Measurements from ENCODE around the gene RFTN1. TPM values are rescaled to one million over a fixed set of nuclear protein-coding genes. Genes with fewer than 3 reads are reported as not detected.

RFTN1 gene
- total RNA-seq, 4 donors from 2014 or later, result 32.0 to 187 (median 47.6) TPM

DNA sequence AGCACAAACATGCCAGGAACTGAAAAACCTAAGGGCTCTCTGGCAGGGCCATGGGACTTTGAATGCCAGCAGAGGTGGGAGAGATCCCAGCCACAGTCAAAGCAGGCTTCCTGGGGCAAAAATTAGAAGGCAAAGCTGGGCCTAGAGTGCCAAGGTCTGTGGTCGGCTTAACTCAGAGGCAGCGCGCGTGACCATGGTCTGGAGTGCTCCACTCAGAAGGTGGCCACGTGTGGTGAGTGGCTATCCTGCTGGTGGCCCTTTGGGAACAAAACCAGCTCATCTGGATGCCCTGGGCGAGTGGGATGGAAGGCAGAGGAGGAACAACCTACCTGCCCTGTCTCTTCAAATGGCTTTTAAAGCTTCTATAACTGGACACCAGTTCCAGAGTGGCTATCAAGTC, 185.4 kb downstream of the RFTN1 start:
- no peak for TF ChIP-seq POLR2A (IDR thresholded peaks at IDR 0.05)
- Histone ChIP-seq H3K9me3 (no peaks in the 10 kb centered on the region), H3K4me1 (no peaks in the 10 kb centered on the region), H3K4me3 (no peak overlapping the region), H3K27me3 (no peaks in the 10 kb centered on the region), H3K36me3 (no peaks in the 10 kb centered on the region), H3K27ac (no peak overlapping the region)
- intact Hi-C loops (cut with DNase I; ENCODE audit: low total_unique reads), result no loop called here
- no peak for DNase-seq

- no peaks in the 10 kb centered on the region for H3K36me3 ChIP-seq
- H3K27ac ChIP-seq, result no peak overlapping the region
- no peaks in the 10 kb centered on the region for H3K27me3 ChIP-seq
- no peaks in the 10 kb centered on the region for H3K4me1 ChIP-seq
- no peak overlapping the region for H3K4me3 ChIP-seq
- TF ChIP-seq CTCF (IDR thresholded peaks at IDR 0.05) (no peak), POLR2A (IDR thresholded peaks at IDR 0.05) (no peak)
- no peaks in the 10 kb centered on the region for H3K9me3 ChIP-seq
- intact Hi-C loops (cut with DNase I; ENCODE audit: low total_unique reads), result no loop called here
- no peak for DNase-seq
Observed at GRCh38 chr3:16326724-16327349, 186.7 kb downstream of the RFTN1 start.

GRCh38 chr3:16325850-16326249, 187.6 kb downstream of the RFTN1 start:
- Histone ChIP-seq H3K9me3 (no peaks in the 10 kb centered on the region), H3K36me3 (no peaks in the 10 kb centered on the region), H3K27me3 (no peaks in the 10 kb centered on the region), H3K4me1 (no peaks in the 10 kb centered on the region), H3K27ac (no peak overlapping the region), H3K4me3 (no peak overlapping the region)
- intact Hi-C loops (cut with DNase I; ENCODE audit: low total_unique reads), result no loop called here
- TF ChIP-seq CTCF (IDR thresholded peaks at IDR 0.05) (no peak), POLR2A (IDR thresholded peaks at IDR 0.05) (no peak)
- DNase-seq, result no peak

DNA sequence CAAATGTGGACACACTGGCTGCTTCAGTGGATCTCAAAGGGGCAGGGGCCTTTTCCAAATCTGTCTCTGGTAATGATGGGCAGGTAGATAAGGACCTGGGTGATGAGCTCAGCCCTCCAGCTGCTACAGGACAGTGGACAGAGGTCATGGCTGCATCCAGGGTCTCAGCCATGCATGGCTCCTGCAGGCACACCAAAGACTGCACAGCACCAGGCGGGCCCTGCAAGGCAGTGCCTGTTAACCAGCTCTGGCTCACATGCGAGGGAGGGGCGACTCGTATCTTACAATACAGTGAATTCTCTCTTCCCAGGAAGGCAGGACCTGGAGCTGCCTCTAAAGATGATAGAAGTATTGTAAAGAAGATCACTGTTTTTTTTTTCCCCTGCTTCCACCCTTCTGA, 189.8 kb downstream of the RFTN1 start:
- Histone ChIP-seq H3K27ac (peak overlapping the region in 1 of 2 donors; percentile 1), H3K36me3 (no peaks in the 10 kb centered on the region), H3K4me1 (no peaks in the 10 kb centered on the region), H3K4me3 (no peak overlapping the region), H3K27me3 (no peaks in the 10 kb centered on the region), H3K9me3 (no peaks in the 10 kb centered on the region)
- no peak for TF ChIP-seq POLR2A (IDR thresholded peaks at IDR 0.05)
- TF ChIP-seq CTCF (IDR thresholded peaks at IDR 0.05), result no peak
- intact Hi-C loops (cut with DNase I; ENCODE audit: low total_unique reads), result no loop called here
- DNase-seq, result no peak

DNA sequence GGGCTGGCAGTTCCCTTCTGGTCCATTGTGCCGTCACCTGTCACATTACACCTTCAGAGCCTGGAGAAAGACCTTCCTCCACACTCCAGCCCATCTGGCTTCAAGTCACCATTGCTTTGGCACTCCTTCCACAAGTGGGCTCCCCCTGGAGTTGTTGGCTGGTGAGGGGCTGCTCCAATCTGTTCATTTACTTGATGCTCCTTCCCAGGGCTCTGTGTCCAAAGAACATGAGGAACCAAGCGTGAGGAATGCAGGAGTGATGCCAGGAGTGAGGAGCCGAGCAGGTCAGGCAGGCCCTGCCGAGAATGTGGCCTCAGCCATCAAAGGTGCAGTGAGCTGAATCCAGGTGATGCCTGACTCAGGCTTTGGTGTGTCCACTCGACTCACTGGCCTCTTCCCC, 191.3 kb downstream of the RFTN1 start:
- no peaks in the 10 kb centered on the region for H3K36me3 ChIP-seq
- H3K27me3 ChIP-seq, result no peaks in the 10 kb centered on the region
- no peak overlapping the region for H3K4me3 ChIP-seq
- H3K4me1 ChIP-seq, result no peaks in the 10 kb centered on the region
- TF ChIP-seq CTCF (IDR thresholded peaks at IDR 0.05) (no peak), POLR2A (IDR thresholded peaks at IDR 0.05) (no peak)
- DNase-seq, result no peak
- H3K27ac ChIP-seq, result no peak overlapping the region
- intact Hi-C loops (cut with DNase I; ENCODE audit: low total_unique reads), result no loop called here
- H3K9me3 ChIP-seq, result no peaks in the 10 kb centered on the region

DNA sequence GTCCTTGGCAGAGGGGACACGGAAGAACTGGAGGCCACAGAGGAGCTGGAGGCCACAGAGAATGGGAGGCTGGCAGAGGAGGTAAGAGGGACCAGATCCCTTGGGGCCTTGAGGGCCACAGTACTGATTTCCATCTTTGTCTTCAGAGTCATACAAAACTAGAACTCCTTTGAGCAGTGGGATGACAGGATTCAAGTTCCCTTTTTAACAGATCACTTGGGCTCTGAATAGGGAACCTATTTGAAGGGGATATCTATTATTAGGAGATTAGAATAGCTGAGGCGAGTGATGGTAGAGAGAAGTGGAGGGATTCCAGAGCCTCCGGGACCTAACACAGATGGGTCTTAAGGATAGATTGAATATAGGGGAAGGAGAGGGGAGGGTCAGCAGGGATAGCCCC, 192.8 kb downstream of the RFTN1 start:
- no peak overlapping the region for H3K27ac ChIP-seq
- no peak for DNase-seq
- TF ChIP-seq CTCF (IDR thresholded peaks at IDR 0.05), result no peak
- no peak for TF ChIP-seq POLR2A (IDR thresholded peaks at IDR 0.05)
- H3K36me3 ChIP-seq, result no peaks in the 10 kb centered on the region
- H3K4me1 ChIP-seq, result no peaks in the 10 kb centered on the region
- H3K27me3 ChIP-seq, result no peaks in the 10 kb centered on the region
- H3K9me3 ChIP-seq, result no peaks in the 10 kb centered on the region
- intact Hi-C loops (cut with DNase I; ENCODE audit: low total_unique reads), result no loop called here
- no peak overlapping the region for H3K4me3 ChIP-seq

All from uterus (tissue), 4 donors.